NCI-H2081 treated with DMSO at 0.1 percent for 48 hours (cell line): Measurements from ENCODE around the gene RASIP1.
"Not testable (repeated sequence)": the region's sequence is repeated elsewhere in the genome, so short reads cannot be mapped to it uniquely, and the experiment has no call there.

Source experiments
- DNase-seq: peaks from one replicate; lab custom pipeline; 2025; lab: John Stamatoyannopoulos, UW

The RASIP1 gene

GRCh38 chr19:48711106-48711662, 29.2 kb downstream of the RASIP1 start:
- no peak for DNase-seq

- DNase-seq = no peak
Observed at GRCh38 chr19:48708471-48708870, 31.9 kb downstream of the RASIP1 start.

- no peak for DNase-seq
Observed at GRCh38 chr19:48705431-48705830, 35.0 kb downstream of the RASIP1 start.

- DNase-seq = no peak
Observed at GRCh38 chr19:48703316-48703715, 37.1 kb downstream of the RASIP1 start.

- no peak for DNase-seq
Observed at GRCh38 chr19:48702701-48703100, 37.7 kb downstream of the RASIP1 start.

GRCh38 chr19:48698046-48698445, 42.4 kb downstream of the RASIP1 start:
- DNase-seq = no peak

GRCh38 chr19:48696353-48697010, 43.9 kb downstream of the RASIP1 start:
- DNase-seq = no peak

GRCh38 chr19:48695743-48696352, 44.6 kb downstream of the RASIP1 start, which contains the start of gene FUT2:
Gene FUT2, plus strand, starts transcription at chr19:48695971. Its CDS starts 6,986 bp downstream, at chr19:48702957.
- peak; percentile 5 for DNase-seq

- DNase-seq = not testable (repeated sequence)
Observed at GRCh38 chr19:48693629-48694028, 46.8 kb downstream of the RASIP1 start.

- no peak for DNase-seq
Observed at GRCh38 chr19:48689449-48689848, 51.0 kb downstream of the RASIP1 start.

GRCh38 chr19:48687776-48688175, 52.6 kb downstream of the RASIP1 start:
- DNase-seq = no peak

- DNase-seq = not testable (repeated sequence)
Observed at GRCh38 chr19:48686637-48687036, 53.8 kb downstream of the RASIP1 start.

- no peak for DNase-seq
Observed at GRCh38 chr19:48686088-48686487, 54.3 kb downstream of the RASIP1 start.

GRCh38 chr19:48685583-48685982, 54.8 kb downstream of the RASIP1 start:
- no peak for DNase-seq

GRCh38 chr19:48683349-48683748, 57.1 kb downstream of the RASIP1 start:
- no peak for DNase-seq

- DNase-seq = no peak
Observed at GRCh38 chr19:48681127-48681470, 59.3 kb downstream of the RASIP1 start.

GRCh38 chr19:48680436-48681126, 59.8 kb downstream of the RASIP1 start:
- DNase-seq = no peak

- not testable (repeated sequence) for DNase-seq
Observed at GRCh38 chr19:48680006-48680405, 60.4 kb downstream of the RASIP1 start.

- no peak for DNase-seq
Observed at GRCh38 chr19:48678201-48678600, 62.2 kb downstream of the RASIP1 start.

GRCh38 chr19:48676887-48677286, 63.5 kb downstream of the RASIP1 start:
- no peak for DNase-seq

- no peak for DNase-seq
Observed at GRCh38 chr19:48676487-48676886, 63.9 kb downstream of the RASIP1 start.

- no peak for DNase-seq
Observed at GRCh38 chr19:48674921-48675824, 65.2 kb downstream of the RASIP1 start.
